Measurements from ENCODE around the gene TAMALIN.

DNA sequence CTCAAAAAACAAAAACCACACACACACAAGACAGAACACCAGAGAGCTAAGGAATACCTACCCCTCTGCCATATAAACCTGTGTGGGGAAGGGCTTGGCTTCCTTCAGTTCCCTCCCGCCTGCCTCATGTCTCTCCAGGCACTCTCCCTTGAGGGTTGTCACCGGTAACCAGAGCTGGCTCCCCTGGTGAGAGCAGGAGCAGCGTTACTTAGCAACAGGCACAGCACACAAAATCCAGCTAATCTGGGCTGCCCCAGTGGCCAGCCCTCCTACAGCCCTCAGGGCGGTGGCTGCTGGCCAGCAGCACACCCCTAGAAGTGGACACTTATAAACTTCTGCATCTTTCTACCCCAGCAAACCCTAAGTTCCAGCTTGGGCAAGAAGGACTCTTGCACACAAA lies 22.9 kb downstream of the TAMALIN start:
- TF ChIP-seq EZH2 (IDR thresholded peaks at IDR 0.05) (no peak), POLR2AphosphoS5 (IDR thresholded peaks at IDR 0.05; ENCODE audit: borderline replicate concordance, low read depth, low read length) (no peak)
